ENCODE measurements around the gene LGALS3.

GRCh38 chr14:55190906-55191202 lies 61.8 kb downstream of the LGALS3 start:
- TF ChIP-seq EP300 (IDR thresholded peaks at IDR 0.05) (no peak), CTCF (IDR thresholded peaks at IDR 0.05) (no peak), POLR2A (IDR thresholded peaks at IDR 0.05) (no peak)
